ENCODE results near the gene PPM1A.

PPM1A gene

GRCh38 chr14:60248697-60249318 is at the start of gene PPM1A:
Gene PPM1A, plus strand, starts transcription at chr14:60249221. Its CDS starts 33,483 bp downstream, at chr14:60282704.
- TF ChIP-seq CTCF (IDR thresholded peaks at IDR 0.05; ENCODE audit: low read depth, low read length) = no peak
- peak within 1 kb of the TSS; percentile 73 to 76 for H3K4me3 ChIP-seq (replicated peaks in 1 of 2; ENCODE audit: low read depth in 2 of 2, low read length in 2 of 2)
- DNase-seq (ENCODE audit: low read depth in 2 of 2) = peak; percentile 96 to 97

DNA sequence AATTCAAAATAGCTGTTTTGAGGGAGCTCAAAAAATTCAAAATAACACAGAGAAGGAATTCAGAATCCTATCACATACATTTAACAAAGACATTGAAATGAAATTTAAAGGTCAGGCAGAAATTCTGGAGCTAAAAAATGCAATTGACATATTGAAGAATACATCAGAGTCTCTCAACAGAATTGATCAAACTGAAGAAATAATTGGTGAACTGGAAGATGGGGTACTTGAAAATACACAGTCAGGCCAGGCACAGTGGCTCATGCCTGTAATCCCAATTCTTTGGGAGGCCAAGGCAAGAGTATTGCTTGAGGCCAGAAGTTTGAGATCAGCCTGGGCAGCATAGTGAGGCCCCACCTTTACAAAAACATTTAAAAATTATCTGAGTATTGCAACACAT is 49.7 kb upstream of the PPM1A start:
- TF ChIP-seq CTCF (IDR thresholded peaks at IDR 0.05; ENCODE audit: low read depth, low read length) = no peak
- no peak for DNase-seq (ENCODE audit: low read depth in 2 of 2)
- no peak overlapping the region for H3K4me3 ChIP-seq (replicated peaks in 1 of 2; ENCODE audit: low read depth in 2 of 2, low read length in 2 of 2)

- no peak for TF ChIP-seq CTCF (IDR thresholded peaks at IDR 0.05; ENCODE audit: low read depth, low read length)
- no peak overlapping the region for H3K4me3 ChIP-seq (replicated peaks in 1 of 2; ENCODE audit: low read depth in 2 of 2, low read length in 2 of 2)
- no peak for DNase-seq (ENCODE audit: low read depth in 2 of 2)
Measured at GRCh38 chr14:60204104-60204842, 44.7 kb upstream of the PPM1A start.

DNA sequence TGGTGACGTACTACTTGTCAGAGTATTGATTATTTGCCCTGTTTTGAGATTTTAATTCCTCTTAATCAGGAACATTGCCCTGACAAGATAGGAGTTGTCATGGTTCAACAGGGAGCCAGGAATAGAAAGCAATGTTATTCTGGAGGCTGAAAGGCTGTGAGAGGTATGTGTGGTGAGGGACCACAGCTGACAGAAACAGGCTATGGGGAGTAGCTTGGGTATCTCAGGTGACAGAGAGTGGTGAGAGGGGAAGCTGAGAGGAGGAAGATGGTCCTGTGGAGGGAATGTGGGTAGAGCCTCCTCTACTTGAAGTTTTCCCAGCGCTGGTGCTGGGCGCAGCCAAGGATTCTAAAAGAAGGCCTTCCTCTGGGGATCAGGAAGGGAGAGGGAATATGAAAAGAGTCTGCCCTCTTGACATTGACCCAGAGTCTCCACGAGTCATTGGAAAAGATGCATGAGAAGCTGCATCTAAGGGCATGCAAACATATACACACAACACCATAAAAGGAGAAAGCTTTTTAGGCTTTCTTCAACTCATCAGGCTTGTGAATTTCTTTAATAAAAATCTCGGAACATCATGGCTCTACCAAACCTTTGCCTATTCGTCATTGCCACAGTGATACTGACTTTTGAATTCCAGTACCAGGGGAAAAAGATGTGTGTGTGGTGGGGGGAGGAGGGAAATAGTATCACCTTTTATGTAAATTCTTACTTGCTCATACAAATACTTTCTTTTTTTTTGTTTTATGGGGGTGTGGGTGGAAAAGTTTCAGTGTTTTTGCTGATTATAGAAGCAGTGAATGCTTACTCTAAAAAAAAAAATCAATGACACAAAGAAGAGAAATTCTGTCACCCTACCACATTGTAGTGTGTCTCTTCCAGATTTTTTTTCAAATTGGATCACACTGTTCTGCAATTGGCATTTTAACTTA is 43.9 kb upstream of the PPM1A start:
- no peak overlapping the region for H3K4me3 ChIP-seq (replicated peaks in 1 of 2; ENCODE audit: low read depth in 2 of 2, low read length in 2 of 2)
- TF ChIP-seq CTCF (IDR thresholded peaks at IDR 0.05; ENCODE audit: low read depth, low read length) = no peak
- DNase-seq (ENCODE audit: low read depth in 2 of 2) = no peak

DNA sequence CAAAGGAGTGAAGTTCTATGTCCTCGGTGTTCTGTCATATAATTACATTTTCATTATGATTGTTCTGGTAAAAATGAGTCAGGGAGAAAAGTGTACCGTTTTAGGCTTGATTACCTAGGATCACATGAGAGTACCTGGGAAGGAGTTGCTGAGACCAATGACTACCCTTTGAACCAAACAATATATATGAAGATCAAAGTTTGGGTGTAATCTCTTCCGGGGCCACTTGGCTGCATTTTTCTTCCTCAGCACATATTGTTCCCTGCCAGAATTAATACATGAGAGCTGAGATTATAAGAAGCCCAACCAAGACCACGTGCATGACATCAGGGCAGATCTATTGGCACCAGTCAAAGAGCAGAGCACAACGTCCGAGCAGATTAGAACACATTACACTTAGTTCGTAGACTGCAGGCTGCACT is 42.8 kb upstream of the PPM1A start:
- no peak overlapping the region for H3K4me3 ChIP-seq (replicated peaks in 1 of 2; ENCODE audit: low read depth in 2 of 2, low read length in 2 of 2)
- TF ChIP-seq CTCF (IDR thresholded peaks at IDR 0.05; ENCODE audit: low read depth, low read length) = no peak
- no peak for DNase-seq (ENCODE audit: low read depth in 2 of 2)

- no peak for TF ChIP-seq CTCF (IDR thresholded peaks at IDR 0.05; ENCODE audit: low read depth, low read length)
- no peak overlapping the region for H3K4me3 ChIP-seq (replicated peaks in 1 of 2; ENCODE audit: low read depth in 2 of 2, low read length in 2 of 2)
- no peak for DNase-seq (ENCODE audit: low read depth in 2 of 2)
Measured at GRCh38 chr14:60206837-60207533, 42.0 kb upstream of the PPM1A start.

All from cardiac fibroblast (primary cell).